Uterus (tissue), 2 donors: ENCODE results near the gene UBXN1.
A peak's percentile ranks its signal among the peaks of the same experiment; 100 is the strongest.

ENCODE experiments used
- POLR2A ChIP-seq, 2 donors: fragments of 450-650 bp; IDR thresholded peaks; one replicate each; pipeline ENCODE4 v1.6.1; 2016; ENCODE audit warnings: antibody characterized with exemption in 2 of 2, mild to moderate bottlenecking in 1 of 2, moderate library complexity in 1 of 2
- TF ChIP-seq, protein P1 (sequence below), 4 experiments: fragments of 200-600 bp in 2 of 4; fragments of 450-650 bp in 2 of 4; sonication (generic) in 2 of 4; IDR thresholded peaks; one replicate each; pipeline ENCODE4 v1.5.1; 2016 to 2019; ENCODE audit warnings: antibody characterized with exemption in 4 of 4, mild to moderate bottlenecking in 2 of 4, moderate library complexity in 1 of 4

DNA sequence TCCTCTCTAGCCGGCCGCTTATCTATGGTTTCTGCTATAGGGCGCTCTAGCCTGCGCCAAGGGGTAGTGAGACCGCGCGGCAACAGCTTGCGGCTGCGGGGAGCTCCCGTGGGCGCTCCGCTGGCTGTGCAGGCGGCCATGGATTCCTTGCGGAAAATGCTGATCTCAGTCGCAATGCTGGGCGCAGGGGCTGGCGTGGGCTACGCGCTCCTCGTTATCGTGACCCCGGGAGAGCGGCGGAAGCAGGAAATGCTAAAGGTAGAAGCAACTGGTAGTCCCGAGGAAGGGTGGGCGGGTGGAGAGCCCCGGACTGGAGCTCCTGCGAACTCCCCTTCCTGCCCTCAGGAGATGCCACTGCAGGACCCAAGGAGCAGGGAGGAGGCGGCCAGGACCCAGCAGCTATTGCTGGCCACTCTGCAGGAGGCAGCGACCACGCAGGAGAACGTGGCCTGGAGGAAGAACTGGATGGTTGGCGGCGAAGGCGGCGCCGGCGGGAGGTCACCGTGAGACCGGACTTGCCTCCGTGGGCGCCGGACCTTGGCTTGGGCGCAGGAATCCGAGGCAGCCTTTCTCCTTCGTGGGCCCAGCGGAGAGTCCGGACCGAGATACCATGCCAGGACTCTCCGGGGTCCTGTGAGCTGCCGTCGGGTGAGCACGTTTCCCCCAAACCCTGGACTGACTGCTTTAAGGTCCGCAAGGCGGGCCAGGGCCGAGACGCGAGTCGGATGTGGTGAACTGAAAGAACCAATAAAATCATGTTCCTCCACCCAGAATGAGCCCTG is 7.1 kb downstream of the UBXN1 start, which contains the start of the genes LBHD1 and UQCC3:
- TF ChIP-seq, protein P1, sequence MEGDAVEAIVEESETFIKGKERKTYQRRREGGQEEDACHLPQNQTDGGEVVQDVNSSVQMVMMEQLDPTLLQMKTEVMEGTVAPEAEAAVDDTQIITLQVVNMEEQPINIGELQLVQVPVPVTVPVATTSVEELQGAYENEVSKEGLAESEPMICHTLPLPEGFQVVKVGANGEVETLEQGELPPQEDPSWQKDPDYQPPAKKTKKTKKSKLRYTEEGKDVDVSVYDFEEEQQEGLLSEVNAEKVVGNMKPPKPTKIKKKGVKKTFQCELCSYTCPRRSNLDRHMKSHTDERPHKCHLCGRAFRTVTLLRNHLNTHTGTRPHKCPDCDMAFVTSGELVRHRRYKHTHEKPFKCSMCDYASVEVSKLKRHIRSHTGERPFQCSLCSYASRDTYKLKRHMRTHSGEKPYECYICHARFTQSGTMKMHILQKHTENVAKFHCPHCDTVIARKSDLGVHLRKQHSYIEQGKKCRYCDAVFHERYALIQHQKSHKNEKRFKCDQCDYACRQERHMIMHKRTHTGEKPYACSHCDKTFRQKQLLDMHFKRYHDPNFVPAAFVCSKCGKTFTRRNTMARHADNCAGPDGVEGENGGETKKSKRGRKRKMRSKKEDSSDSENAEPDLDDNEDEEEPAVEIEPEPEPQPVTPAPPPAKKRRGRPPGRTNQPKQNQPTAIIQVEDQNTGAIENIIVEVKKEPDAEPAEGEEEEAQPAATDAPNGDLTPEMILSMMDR (IDR thresholded peaks at IDR 0.05): peak in 1 of 4 experiments; percentile 24
- TF ChIP-seq POLR2A (IDR thresholded peaks at IDR 0.05): peak in 1 of 2 donors; percentile 48
